ENCODE data around the gene CSGALNACT2.
A peak's percentile ranks its signal among the peaks of the same experiment; 100 is the strongest.

The CSGALNACT2 gene

DNA sequence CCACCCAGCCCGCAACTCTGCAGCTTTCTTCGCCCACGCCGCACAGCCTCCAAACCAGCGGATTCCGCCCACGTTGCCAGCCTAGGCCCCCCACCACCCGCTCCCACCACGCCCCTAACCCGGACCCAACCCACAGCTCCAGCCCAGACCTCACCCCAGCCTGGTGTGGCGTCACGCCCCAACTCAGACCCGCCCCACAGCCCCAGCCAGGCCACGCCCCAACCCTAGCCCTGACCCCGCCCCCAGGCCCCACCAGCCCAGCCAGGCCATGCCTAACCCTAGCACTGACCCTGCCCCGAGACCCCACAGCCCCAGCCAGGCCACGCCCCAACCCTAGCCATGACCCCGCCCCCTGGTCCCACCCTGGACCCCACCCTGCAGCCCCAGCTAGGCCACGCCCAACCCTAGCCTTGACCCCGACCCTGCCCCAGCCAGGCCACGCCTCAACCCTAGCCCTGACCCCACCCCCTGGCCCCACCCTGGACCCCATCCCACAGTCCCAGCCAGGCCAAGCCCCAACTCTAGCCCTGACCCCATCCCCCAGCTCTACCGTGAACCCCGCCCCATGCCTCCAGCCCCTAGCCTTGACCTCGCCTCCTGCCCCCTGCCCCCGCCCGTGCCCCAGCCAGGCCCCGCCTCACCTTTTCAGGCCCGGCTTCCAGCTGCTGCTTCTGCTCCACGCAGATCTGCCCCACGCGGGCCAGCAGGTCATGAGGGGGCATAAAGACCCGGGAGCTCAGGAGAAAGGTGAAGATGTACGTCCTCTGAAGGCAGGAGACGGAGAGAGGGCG is 64.6 kb downstream of the CSGALNACT2 start:
- no peak for DNase-seq (ENCODE audit: low read depth, low spot score)

DNA sequence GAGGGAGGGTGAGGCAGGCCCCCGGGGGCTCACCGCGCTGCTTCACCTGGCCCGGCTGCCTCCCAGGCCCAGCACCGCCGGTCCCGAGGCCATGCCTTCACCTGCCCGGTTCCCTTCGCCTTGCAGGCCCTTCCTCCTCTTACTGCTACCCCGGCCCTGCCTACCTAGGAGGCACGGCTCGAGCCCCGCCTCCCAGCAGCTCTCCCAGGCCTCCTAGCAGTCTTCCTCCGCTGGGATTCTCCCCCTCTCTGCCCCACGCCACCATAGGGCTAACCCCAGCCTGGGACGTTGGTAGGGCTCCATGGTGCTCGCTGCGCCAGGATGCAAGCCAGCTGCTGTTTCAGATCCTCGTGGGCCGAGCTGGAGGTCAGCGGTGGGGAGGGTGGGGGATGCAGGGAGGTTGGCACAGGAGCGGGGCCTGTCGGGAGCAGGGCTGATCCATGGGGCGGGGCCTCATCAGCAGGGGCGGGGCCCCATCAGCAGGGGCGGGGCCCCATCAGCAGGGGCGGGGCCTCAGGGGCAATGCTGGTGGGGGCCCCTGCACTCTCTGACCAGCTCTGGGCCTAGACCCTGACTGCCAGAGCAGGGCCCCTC is 65.3 kb downstream of the CSGALNACT2 start:
- no peak for DNase-seq (ENCODE audit: low read depth, low spot score)

DNA sequence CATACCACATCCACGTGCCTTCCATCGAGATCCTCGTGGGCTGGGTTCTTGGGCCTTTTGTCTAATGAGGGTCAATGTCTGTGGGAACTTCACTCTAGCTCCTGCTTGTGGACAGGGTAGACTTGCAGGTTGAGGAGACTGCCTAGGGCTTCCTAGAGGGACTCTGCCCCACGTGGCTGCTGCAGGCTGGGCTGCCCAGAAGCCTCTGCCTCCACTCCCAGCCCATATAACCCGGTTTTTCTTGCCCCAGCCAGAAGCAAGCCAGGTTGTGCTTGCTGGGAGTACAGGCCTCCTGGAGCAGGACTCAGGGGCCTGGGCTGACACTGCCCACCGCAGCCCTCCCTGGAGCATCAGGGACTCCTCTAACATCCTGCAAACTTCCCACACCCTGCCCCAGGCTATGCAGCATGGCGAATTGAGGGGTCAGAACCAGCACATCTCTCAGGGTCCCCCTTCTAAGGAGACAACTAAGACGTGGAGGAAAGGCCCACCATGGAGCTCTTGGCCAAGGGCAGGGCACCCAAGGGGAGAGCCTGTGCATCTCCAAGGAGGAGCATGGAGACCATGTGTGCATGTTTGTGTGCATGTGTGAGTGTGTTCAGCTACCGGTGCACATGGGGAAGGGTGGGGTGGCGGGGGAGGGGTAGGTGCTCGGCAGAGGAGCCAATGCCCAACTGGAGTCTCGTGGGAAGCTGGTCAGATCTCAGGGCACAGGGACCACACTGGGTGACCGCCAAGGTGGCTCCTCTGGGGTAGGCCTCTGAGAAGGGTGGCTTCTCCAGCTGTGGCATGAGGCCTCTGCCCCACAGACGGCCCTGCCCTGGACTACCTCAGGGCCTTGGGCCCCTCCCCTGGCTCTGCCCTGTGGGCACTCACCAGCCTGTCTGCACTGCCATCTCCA is 66.0 kb downstream of the CSGALNACT2 start:
- no peak for DNase-seq (ENCODE audit: low read depth, low spot score)

DNA sequence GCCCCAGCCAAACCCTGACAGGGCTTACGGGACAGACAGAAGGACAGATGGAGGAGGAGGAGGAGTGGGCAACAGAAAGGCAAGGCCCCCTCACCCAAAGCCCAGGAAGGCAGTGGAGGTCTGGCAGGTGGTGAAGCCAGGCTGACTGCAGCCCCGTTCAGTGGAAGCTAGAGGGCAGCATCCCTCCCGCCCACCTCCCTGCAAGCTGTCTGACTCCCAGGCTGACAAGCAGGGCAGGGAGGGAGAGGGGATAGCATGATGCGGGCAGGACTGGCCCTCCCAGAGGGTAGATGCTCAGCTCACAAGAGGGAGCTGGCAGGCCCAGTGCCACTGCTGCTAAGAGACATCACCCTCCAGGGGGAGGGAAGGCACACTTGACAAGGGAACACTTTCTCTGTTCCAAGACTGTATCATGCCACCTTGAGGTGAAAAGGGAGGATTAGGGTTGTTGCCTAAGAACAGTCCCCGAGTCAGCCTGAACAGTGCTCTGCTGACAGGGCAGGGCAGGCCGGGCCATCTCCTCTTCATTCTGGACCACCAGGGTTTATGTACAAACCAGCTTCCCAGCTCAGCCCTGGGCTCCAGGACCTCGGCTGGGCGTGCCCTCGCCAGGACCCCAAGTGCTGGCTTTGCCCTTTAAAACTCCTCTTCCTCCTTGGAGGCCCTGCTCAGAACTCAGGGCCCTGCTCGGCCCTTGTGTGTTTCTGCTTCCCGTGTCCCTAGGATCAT is 66.9 kb downstream of the CSGALNACT2 start:
- peak; percentile 23 for DNase-seq (ENCODE audit: low read depth, low spot score)

DNA sequence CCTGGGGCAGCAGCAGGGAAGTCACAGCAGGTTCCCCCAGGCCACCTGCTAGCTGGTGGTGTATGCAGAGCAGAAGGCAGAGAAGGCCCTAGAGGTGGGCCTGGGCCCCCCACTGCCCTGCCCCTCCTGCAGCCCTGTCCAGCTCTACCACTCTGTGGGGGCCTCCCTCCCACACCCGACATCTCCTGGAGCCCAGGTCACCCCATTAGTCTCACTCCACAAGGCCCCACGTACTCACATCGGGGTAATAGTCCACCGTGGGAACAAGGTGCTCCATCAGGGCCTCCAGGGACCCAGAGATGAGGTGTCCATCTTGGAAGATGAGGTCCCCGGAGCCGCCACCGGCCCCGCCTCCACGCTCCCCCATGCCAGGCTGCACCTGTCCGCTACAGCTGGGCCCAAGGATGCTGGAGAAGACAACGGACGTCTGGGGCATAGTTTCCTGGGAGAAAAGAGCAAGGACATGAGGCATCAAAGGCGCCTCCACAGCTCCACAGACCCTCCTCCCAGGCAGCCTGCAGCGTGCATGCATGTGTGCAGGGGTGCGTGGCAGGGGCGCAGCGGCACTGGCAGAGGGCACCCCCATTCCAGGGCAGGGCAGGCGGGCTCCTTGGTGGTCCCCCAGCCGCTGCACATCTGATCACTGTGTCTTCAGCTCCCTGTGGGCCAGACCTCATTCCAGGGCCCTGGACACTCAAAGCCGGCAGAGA is 67.6 kb downstream of the CSGALNACT2 start:
- DNase-seq (ENCODE audit: low read depth, low spot score): no peak

DNA sequence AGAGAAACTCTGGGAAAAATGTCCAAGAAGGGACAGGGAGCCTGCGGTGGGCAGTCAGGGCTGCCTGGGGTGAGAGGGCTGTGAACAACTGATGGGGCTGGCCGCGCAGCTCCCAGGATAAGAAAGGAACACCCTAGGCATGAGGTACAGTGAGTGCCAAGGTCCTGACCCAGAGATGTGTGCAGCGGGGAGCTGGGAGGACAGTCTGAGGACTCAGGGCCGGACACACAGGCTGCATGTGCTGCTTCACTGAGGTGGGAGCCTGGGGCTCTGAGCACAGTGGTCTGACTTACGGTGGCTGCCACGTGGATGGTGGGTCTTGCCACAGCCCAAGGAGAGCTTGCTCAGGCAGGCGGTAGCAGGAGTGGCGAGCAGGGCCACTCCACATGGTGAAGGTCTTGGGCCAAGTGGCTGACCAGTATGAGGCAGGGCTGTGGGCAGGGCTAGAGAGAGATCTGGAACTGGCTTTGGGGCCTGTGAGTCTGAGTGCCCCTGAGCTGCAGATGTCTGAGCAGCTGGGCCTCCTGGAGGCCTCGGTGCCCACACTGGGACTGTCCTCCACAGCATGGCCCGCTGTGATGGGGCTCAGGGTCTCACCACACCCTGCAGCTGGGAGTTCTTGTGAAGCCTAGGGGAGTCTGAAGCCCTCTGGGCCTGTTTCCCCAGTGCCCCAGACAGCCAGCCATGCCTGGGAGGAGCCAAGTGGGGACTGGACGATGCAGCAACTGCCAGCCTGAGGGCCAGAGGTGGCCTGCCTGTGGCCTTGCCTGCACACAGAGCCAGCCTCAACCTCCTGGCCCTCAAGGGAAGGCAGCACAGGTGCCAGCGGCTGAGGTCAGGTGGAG is 68.4 kb downstream of the CSGALNACT2 start:
- no peak for DNase-seq (ENCODE audit: low read depth, low spot score)

DNA sequence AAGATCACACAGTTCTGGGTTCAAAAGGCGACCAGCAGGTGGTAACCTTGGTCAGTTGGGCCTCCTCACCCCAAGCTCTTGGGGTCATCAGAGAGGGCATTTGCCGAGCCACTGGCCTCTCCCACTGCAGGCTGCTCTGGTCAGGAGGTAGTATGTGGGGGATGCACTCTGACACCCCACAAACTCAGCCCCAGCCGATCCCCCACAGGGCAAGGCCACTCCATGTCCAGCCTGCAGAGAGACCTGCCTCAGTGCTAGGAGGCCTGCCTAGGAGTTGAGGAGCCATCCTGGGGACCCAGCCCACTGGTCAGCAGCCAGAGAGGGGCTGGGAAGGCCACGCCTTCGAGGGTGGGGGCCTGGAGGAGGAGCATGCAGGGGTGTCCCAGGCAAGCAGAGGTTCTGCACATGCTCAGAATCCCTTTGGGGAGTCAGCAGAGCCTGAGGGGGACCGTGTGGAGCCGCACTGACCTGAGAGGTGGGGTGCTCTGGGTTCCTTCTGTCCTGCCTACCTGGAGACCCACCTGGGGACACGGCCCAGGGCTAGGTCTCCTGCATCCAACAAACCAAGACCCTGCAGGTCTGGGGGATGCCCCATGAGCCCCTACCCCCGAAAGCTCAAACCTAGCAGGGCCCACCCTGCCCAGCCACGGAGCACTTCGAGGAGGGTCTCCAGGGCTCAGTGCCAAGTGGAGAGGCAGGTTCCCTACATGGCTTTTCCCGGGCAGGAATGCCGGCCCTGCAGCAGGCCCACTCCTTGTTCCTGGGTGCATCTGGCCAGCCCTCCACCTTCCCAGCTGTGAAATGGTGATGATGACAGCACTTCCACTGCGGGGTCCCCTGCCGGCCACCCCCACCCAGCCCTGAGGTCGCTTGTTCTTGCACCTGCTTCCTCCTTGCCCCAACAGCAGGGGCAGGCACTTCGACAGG is 70.2 kb downstream of the CSGALNACT2 start:
- no peak for DNase-seq (ENCODE audit: low read depth, low spot score)

DNA sequence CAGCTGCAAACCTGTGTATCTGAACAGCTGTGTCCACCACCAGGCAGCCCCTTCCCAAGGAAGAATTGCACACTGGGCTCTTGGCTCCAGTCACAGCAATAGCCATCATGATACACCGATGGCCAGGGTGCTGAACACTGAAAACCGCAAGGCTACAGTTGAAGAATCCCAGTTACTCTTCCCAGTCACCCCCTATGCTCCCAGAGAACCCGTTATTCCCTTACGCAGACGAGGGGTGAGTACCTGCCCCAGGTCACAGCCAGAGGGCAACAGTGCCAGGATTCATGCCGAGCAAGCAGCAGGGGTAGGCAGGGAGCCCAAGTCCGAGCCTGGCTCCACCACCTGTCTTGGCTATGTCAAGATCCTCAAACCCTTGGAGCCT is 70.8 kb downstream of the CSGALNACT2 start:
- no peak for DNase-seq (ENCODE audit: low read depth, low spot score)

DNA sequence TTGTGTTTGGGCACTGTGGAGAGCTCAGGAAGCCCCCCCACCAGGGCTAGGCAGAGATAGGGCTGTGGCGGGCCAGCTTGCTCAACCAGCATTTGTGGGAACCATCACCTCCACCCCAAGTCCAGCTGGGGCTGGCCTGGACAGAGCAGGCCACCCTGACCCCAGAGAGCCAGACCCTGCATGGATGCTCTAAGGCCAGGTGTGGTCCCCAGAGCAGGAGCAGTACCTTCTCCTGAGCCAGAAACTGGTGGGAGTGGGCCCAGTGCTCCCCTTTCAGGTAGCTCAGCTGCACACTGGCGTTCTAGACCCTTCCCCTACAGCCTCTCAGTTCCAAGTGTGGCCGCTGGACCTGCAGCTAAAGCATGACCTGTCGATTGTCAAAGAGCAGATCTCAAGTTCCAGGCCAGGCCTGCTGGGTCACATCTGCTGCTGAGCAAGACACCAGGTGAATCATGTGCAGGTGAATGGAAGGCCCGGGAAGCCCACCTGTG is 71.5 kb downstream of the CSGALNACT2 start:
- DNase-seq (ENCODE audit: low read depth, low spot score): no peak

DNA sequence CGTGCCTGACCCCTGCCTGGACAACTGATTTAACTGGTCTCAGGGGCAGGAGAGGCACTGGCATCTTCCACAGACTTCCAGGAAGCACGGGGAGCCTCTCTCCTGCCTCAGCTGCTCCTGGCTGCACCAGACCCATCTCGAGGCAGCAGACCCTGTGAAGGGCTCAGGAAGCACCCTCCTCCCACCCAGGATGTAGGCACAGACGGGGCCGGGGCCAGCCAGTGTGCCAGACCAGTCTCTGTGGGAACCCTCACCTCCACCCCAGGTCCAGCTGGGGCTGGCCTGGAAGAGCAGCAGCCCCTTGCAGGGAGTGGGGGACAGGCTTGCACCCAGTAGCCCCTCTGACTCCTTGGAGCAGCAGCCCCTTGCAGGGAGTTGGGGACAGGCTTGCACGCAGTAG is 72.3 kb downstream of the CSGALNACT2 start:
- no peak for DNase-seq (ENCODE audit: low read depth, low spot score)

DNA sequence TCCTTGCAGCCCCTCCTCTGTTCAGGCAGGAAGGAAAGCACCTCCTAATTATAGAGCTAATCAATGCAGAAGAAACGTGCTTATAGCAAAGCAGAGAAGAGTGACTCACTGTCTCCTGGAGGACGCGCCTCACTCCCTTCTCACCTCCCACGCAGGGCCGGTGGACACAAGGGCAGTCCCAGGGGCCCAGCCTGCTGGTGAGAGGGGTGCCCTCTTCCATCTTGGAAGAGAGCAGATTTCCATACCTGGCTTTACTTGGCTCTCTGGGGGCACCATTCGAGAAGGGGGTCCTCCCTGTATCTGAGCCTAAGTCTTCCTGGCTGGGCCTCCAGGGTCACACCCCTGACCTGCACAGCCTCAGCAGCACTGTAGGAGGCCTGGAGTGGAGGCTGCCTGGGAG is 72.8 kb downstream of the CSGALNACT2 start:
- no peak for DNase-seq (ENCODE audit: low read depth, low spot score)

DNA sequence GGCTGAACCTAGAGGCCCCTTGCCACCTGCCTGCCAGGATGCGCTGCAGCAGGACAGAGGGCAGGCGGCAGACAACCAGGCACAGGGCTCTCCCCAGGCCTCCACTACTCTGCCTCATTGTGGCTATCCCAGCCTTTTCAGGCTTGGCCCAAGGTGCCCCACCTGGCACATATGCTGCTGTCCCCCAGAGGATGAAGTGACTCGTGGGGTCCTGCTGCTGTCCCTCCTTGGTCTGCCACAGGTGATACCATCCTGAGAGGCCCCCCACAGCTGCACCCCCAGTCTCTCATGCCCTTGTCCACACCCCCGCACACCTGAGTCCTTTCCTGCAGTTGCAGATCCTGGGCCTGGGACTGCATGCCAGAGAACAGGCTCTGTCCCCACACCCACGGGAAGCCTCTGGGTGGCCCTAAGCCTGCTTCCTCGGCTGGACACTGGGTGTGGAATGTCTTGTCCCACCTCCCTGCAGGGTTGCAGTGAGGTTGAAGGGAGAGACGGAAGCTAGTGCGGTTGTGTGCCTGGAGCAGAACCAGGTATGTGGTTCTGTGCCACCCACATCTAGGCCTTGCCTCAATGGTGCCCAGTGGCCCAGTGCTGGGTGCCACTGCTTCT is 73.3 kb downstream of the CSGALNACT2 start:
- DNase-seq (ENCODE audit: low read depth, low spot score): no peak

DNA sequence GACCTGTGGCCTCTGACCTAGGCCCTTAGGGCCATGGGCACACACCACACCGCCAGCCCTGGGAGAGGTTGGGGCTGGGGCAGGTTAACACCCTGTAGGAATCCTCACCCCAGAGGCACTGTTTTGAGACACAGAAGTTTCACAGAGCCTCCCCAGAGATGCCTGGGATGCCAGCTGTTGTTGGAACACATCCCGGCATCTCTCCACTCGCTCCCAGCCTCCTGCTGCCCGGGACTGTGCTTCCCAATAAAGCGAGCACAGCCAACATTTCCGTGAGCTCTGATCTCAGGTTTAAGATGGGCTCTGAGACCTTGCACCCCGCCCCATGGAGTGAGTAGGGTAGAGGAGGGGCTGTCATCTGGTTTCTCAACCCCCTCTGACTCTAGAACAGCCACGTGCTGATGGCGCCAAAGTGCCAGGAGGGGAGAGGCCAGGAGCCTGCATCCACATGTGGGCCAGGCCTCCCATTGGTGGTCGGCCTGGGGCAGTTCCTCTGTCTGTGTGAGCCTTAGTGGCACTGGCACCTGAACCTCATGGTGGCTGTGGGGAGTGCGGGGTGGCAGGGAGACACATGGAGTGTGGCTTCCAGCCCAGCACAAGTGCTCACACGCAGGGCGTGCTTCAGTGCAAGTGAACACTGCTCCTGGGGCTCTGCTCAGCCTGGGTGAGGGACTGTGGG is 73.9 kb downstream of the CSGALNACT2 start:
- no peak for DNase-seq (ENCODE audit: low read depth, low spot score)

DNA sequence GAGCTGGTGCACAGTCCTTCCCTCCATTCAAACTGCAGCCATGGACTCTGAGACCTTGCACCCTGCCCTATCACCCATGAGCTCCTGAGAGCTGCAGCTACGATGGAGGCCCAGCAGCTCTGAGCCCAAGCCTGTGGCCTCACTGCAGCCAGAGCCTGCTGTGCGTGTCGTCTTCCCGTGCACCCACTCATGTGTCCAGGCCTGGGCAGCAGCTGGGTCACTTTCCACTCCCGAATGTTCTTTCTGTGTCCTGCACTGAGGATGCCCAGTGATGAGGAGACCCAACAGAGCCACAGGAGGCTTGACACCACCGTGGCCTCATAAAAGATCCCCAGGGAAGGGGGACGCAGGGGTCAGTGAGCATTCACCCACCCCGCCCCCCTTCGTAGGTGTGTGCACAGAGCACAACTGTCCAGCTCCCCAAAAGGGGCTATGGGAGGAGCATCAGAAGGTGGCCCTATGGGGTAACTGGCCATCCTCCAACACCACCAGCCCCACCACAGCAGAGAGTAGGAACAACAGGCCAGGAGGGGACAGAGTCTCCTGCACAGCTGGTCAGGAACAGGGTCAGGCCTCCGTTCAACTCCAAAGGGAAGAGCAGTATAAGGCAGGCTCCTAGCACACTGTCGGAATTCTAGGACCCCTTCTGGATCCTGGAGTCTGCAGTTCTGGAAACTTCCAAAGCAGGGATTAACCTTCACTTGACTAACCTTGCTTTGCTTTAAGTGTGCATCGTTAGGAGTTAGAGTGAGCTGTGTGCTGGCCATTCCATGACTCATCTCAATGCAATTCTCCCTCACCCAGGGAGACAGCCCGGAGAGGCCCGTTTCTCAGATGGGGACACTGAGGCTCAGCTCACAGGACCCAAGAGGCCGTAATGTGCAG is 76.1 kb downstream of the CSGALNACT2 start:
- no peak for DNase-seq (ENCODE audit: low read depth, low spot score)

DNA sequence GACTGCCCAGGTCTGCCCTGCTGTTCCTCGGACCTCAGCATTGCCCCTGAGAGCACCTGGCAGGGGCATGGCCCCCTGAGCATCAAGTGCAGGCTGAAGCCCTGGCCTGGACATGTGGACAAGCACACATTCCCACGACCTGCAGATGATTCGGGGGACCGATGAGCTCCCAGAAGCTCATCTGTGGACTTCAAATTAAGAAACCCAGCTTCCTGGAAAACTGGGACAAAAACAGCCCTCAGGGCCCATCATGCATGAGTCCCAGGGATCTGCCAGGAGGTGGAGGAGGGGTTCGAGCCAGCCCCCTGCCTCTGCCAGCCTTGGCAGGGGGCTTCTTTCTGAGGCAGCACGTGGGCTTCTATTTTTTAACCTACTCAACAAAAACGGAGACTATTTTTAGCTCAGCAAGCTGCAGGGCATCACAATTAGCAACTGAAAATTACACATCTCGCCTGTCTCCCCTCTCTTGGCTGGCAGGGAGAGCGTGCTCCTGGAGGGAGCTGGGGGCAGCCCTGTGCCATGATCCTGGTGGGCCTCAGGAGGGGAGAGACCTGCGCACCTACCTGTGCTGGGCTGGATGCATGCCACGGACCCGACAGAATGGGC is 76.8 kb downstream of the CSGALNACT2 start:
- no peak for DNase-seq (ENCODE audit: low read depth, low spot score)

DNA sequence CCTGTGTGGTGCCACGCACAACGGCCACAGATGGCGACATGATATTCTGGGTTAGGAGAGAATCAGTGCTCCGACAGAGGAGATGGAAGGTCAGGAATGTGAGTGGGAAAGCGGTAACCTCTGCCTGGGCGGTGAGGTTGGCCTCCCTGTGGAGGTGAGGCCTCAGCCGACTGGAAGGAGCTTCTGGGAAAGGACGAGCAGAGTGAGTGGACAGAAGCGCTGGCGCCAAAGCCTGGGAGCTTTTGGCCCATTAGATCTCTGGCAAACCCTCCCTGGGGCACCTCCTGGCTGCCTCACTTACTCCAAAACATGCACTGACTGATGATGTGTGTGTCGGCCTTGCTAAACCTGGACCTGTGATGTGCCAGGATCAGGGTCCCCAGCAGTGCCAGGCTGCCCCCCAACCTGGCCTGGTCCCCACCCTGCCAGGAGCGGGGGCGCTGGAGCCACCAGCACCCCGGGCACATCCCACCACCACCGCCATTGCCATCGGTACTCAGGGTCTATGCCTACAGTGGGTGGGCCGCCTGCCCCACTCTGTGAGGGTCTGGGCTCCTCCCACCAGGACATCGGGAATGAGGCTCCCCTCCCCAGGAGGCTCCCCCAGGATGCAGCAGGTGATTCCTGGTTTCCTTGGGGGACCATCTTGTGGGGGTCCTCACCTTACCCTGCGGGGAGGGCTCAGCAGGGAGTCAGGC is 77.7 kb downstream of the CSGALNACT2 start:
- DNase-seq (ENCODE audit: low read depth, low spot score): no peak

All from smooth muscle cell of the brain vasculature (primary cell).